ENCODE data around the gene MOB1A. TPM values are rescaled to one million over a fixed set of nuclear protein-coding genes. Genes with fewer than 3 reads are reported as not detected.
A peak's percentile ranks its signal among the peaks of the same experiment; 100 is the strongest.

MOB1A gene
- total and polyA plus RNA-seq, 2 of the 13 experiments (the other 11 are each of a cell fraction or from before 2014, with no cell fraction given): 48.2 to 139 TPM

DNA sequence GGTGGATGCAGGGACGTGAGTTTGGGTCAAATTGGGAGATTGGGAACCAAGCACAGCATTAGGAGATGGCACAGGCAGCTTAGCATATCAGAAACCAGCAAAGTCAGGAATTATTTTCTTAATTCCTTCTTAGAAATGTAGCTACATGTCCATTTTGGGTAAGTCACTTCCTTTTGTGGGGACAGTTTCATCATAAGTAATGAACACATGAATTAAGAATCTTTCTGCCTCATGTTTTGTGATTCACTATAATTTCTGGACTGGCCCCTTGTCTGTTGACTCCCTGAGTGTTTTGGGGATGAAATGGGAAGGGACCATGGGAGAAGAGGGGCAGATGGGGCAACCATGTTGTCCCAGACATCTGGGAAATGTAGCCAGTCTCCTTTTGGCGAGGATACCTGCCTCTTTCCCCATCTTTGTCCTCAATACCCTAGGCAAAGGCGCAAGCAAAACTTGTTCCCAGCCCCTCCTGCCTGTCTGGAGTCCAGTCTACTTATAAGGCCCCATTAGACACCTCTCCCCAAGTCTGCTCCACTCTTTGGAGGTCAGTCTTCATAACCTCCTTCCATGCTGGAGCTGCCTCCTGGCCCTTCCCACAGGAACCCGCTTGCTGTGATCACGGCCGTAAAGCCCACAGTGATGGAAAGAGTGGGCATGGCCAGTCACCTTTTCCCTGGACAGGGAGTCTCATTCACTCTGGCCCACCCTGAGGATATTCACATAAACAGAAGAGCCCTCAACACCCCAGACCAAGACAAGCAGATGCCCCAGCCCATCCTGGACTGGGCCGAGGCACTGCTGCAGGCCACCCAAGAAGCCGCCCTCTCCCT is 45.5 kb upstream of the MOB1A start:
- no peak for DNase-seq (ENCODE audit: low spot score)
- ATAC-seq: peak; percentile 8
- no peak overlapping the region for H3K4me3 ChIP-seq (replicated peaks in 1 of 3; ENCODE audit: insufficient read depth in 1 of 3, low read depth in 2 of 3, low read length in 3 of 3)
- in situ Hi-C loops (cut with HindIII; ENCODE audit: extremely low pct_ligation_motif_present, low pct_unique_long_range_greater_than_20kb) (no loop called here), intact Hi-C loops (cut with micrococcal nuclease; ENCODE audit: unreplicated experiment) (no loop called here)
- TF ChIP-seq POLR2G (IDR thresholded peaks at IDR 0.05; ENCODE audit: low read depth, low read length): peak; percentile 51; the same call in 1 of the 2 replicates
- TF ChIP-seq, protein P1, sequence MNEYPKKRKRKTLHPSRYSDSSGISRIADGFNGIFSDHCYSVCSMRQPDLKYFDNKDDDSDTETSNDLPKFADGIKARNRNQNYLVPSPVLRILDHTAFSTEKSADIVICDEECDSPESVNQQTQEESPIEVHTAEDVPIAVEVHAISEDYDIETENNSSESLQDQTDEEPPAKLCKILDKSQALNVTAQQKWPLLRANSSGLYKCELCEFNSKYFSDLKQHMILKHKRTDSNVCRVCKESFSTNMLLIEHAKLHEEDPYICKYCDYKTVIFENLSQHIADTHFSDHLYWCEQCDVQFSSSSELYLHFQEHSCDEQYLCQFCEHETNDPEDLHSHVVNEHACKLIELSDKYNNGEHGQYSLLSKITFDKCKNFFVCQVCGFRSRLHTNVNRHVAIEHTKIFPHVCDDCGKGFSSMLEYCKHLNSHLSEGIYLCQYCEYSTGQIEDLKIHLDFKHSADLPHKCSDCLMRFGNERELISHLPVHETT (CRISPR knock-in tag; conservative IDR thresholded peaks at IDR 0.05): no peak
- no peaks in the 10 kb centered on the region for H3K79me2 ChIP-seq (ENCODE audit: insufficient read depth, low read length)
- no TSS peak for BruUV-seq (replicated peaks)
- POLR2A ChIA-PET: no interaction called here
- H3K9me3 ChIP-seq (ENCODE audit: low read length): no peaks in the 10 kb centered on the region
- 77% methylated on average over 8 of the region's 8 CpGs for WGBS (ENCODE audit: low lambda C conversion rate)
- H3K4me1 ChIP-seq (ENCODE audit: insufficient read depth, low read length): peaks cover 9% of the 10 kb centered on the region
- H3K36me3 ChIP-seq (replicated peaks in 1 of 2; ENCODE audit: control insufficient read depth in 1 of 2, insufficient read depth in 2 of 2, low read length in 2 of 2): no peaks in the 10 kb centered on the region
- no peaks in the 10 kb centered on the region; the same call in 1 of the 2 replicates for H4K20me1 ChIP-seq (ENCODE audit: insufficient read depth, low read length)
- H3K9ac ChIP-seq (ENCODE audit: insufficient read depth, low read depth, low read length): no peak overlapping the region
- no peak overlapping the region for H2AFZ ChIP-seq (ENCODE audit: low read length)
- H3K27ac ChIP-seq (ENCODE audit: extremely low read length, insufficient read depth, low read length): no peak overlapping the region
- no peak overlapping the region for H3K4me2 ChIP-seq (ENCODE audit: low read depth, low read length)
- H3K27me3 ChIP-seq (ENCODE audit: control insufficient read depth in 1 of 2, insufficient read depth in 2 of 2, low read length in 2 of 2): peaks cover 0 to 4% of the 10 kb centered on the region in 2 experiments; a peak in 1 of 5 replicates
- FAIRE-seq: no peak
- CTCF ChIA-PET (ENCODE audit: low intra/inter-chr PET ratio, low total read pairs): no interaction called here

DNA sequence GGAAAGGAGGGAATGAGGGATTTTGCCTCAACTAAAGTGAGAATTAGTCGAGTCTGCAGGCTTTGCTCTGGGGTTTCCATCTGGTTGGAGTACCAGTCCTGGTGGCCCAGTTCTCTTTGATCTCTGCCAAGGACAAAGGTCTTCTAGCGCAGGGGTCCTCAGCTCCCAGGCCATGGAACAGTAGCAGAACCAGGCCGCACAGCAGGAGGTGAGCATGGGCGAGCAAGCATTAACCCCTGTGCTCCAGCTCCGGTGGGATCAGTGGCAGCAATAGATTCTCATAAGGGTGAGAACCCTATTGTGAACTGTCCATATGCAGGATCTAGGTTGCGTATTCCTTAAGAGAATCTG is 43.6 kb upstream of the MOB1A start:
- Histone ChIP-seq H3K27me3 (ENCODE audit: control insufficient read depth in 1 of 2, insufficient read depth in 2 of 2, low read length in 2 of 2) (peaks cover 0 to 4% of the 10 kb centered on the region in 2 experiments; a peak in 1 of 5 replicates), H2AFZ (ENCODE audit: low read length) (no peak overlapping the region), H3K9ac (ENCODE audit: insufficient read depth, low read depth, low read length) (no peak overlapping the region), H3K79me2 (ENCODE audit: insufficient read depth, low read length) (no peaks in the 10 kb centered on the region), H3K36me3 (replicated peaks in 1 of 2; ENCODE audit: control insufficient read depth in 1 of 2, insufficient read depth in 2 of 2, low read length in 2 of 2) (peaks cover 0 to 6% of the 10 kb centered on the region in 2 experiments; a peak in 2 of 5 replicates), H3K4me3 (replicated peaks in 1 of 3; ENCODE audit: insufficient read depth in 1 of 3, low read depth in 2 of 3, low read length in 3 of 3) (no peak overlapping the region), H4K20me1 (ENCODE audit: insufficient read depth, low read length) (peaks cover 5% of the 10 kb centered on the region; the same call in 1 of the 2 replicates), H3K27ac (ENCODE audit: extremely low read length, insufficient read depth, low read length) (no peak overlapping the region), H3K4me1 (ENCODE audit: insufficient read depth, low read length) (peaks cover 16% of the 10 kb centered on the region), H3K9me3 (ENCODE audit: low read length) (no peaks in the 10 kb centered on the region), H3K4me2 (ENCODE audit: low read depth, low read length) (no peak overlapping the region)
- FAIRE-seq: peak; percentile 18
- WGBS (ENCODE audit: low lambda C conversion rate): 65% methylated on average over 6 of the region's 6 CpGs
- in situ Hi-C loops (cut with HindIII; ENCODE audit: extremely low pct_ligation_motif_present, low pct_unique_long_range_greater_than_20kb): no loop called here
- no TSS peak for BruUV-seq (replicated peaks)
- intact Hi-C loops (cut with micrococcal nuclease; ENCODE audit: unreplicated experiment): no loop called here
- TF ChIP-seq POLR2A (IDR thresholded peaks at IDR 0.05; ENCODE audit: insufficient read depth in 1 of 2, low read depth in 2 of 2, low read length in 2 of 2): 0 out of 4 replicates have a peak, but pooled peaks of 1 of the 2 experiments have one; percentile 30
- no peak for TF ChIP-seq TOE1 (CRISPR knock-in tag; IDR thresholded peaks at IDR 0.05)
- TF ChIP-seq, protein P2, sequence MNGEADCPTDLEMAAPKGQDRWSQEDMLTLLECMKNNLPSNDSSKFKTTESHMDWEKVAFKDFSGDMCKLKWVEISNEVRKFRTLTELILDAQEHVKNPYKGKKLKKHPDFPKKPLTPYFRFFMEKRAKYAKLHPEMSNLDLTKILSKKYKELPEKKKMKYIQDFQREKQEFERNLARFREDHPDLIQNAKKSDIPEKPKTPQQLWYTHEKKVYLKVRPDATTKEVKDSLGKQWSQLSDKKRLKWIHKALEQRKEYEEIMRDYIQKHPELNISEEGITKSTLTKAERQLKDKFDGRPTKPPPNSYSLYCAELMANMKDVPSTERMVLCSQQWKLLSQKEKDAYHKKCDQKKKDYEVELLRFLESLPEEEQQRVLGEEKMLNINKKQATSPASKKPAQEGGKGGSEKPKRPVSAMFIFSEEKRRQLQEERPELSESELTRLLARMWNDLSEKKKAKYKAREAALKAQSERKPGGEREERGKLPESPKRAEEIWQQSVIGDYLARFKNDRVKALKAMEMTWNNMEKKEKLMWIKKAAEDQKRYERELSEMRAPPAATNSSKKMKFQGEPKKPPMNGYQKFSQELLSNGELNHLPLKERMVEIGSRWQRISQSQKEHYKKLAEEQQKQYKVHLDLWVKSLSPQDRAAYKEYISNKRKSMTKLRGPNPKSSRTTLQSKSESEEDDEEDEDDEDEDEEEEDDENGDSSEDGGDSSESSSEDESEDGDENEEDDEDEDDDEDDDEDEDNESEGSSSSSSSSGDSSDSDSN (CRISPR knock-in tag; IDR thresholded peaks at IDR 0.05): 0 out of 2 replicates have a peak, but pooled peaks have one; percentile 24
- peak; percentile 65; the same call in 1 of the 2 replicates for TF ChIP-seq POLR2G (IDR thresholded peaks at IDR 0.05; ENCODE audit: low read depth, low read length)
- TF ChIP-seq TCF7 (IDR thresholded peaks at IDR 0.05; ENCODE audit: low read depth): 0 out of 2 replicates have a peak, but pooled peaks have one; percentile 6
- CTCF ChIA-PET (ENCODE audit: low intra/inter-chr PET ratio, low total read pairs): no interaction called here
- peak; percentile 3; the same call in 1 of the 3 replicates for ATAC-seq
- POLR2A ChIA-PET: no interaction called here
- DNase-seq (ENCODE audit: low spot score): no peak
